Measurements from ENCODE around the gene WNT7A.

DNA sequence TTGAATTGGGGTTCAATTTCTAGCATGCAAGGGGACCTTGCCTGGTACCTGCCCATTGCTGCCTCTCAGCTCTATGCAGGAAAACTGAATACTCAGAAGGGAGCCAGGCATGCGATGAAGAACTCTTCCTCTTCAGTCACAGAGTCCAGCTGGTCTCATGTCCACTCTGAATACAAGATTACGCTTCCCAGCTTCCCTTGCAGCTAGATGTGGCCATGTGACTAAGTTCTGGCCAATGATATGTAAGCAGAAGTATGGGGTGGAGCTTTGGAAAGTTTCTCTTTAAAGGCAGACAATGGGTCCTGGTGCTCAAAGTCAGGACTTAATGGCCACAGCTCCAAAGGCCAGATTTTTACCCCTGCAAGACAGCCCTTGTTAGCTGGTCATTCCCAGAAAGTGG, 9.0 kb downstream of the WNT7A start:
- TF ChIP-seq EZH2 (IDR thresholded peaks at IDR 0.05; ENCODE audit: borderline replicate concordance, low read length) (no peak), CTCF (IDR thresholded peaks at IDR 0.05; ENCODE audit: low read length) (no peak)

All from OCI-LY1 (cell line).